IMR-90 (cell line): ENCODE data around the gene PLCB2. TPM values are rescaled to one million over a fixed set of nuclear protein-coding genes. Genes with fewer than 3 reads are reported as not detected.

Experiments
- ATAC-seq: fragments of 200-7000 bp; cut with Tn5 transposase; 2 replicates; pipeline ENCODE4 v1.9.1; 2020; ENCODE audit warnings: low read depth, mild to moderate bottlenecking, moderate library complexity
- BruUV-seq: library from RNA; stranded (reverse); fragments of 400-500 nt; replicated peaks from 2 replicates; lab custom pipeline; 2021; lab: Mats Ljungman, UMichigan
- CTCF ChIA-PET: fragments of 300-600 bp; formaldehyde crosslinking; extraction: SDS; loops from one replicate; lab custom pipeline; 2021; ENCODE audit warnings: antibody characterized with exemption; lab: Yijun Ruan, JAX
- POLR2A ChIA-PET: fragments of 300-600 bp; sonication (Branson Sonifier 250); formaldehyde crosslinking; loops from one replicate; lab custom pipeline; 2022; ENCODE audit warnings: antibody characterized with exemption; ENCODE audit not compliant: unreplicated experiment; lab: Charles Lee
- DNase-seq: peaks from one replicate; pipeline ENCODE4 v3.0.0; 2013
- H2AFZ ChIP-seq: replicated peaks from 2 replicates; pipeline ENCODE3; 2013; ENCODE audit warnings: low read length, mild to moderate bottlenecking; ENCODE audit not compliant: poor library complexity
- H2AK5ac ChIP-seq: 2 replicates; pipeline ENCODE4 v1.6.1; 2013; ENCODE audit warnings: low read depth, low read length, inconsistent platforms
- H2AK9ac ChIP-seq: replicated peaks from 2 replicates; pipeline ENCODE3; 2013; ENCODE audit warnings: mild to moderate bottlenecking, low read depth, low read length, moderate library complexity; ENCODE audit not compliant: poor library complexity
- H2BK120ac ChIP-seq: 2 replicates; pipeline ENCODE4 v1.6.1; 2013; ENCODE audit warnings: low read depth, low read length, inconsistent platforms
- H2BK15ac ChIP-seq: 3 replicates; pipeline ENCODE4 v1.6.1; 2013; ENCODE audit warnings: low read depth, low read length, inconsistent platforms
- H2BK20ac ChIP-seq: 2 replicates; pipeline ENCODE4 v1.6.1; 2013; ENCODE audit warnings: low read depth, mild to moderate bottlenecking, inconsistent platforms, low read length, moderate library complexity
- H2BK5ac ChIP-seq: 2 replicates; pipeline ENCODE4 v1.6.1; 2013; ENCODE audit warnings: mild to moderate bottlenecking, low read depth, low read length, inconsistent platforms; ENCODE audit not compliant: poor library complexity, severe bottlenecking
- H3K14ac ChIP-seq: replicated peaks from 2 replicates; pipeline ENCODE4 v1.6.1; 2013; ENCODE audit warnings: low read depth, low read length, inconsistent platforms
- H3K18ac ChIP-seq: 2 replicates; pipeline ENCODE4 v1.6.1; 2013; ENCODE audit warnings: low read depth, low read length, control low read depth
- H3K23ac ChIP-seq: 2 replicates; pipeline ENCODE4 v1.6.1; 2013; ENCODE audit warnings: low read depth, low read length, inconsistent platforms
- H3K27ac ChIP-seq: 2 replicates; pipeline ENCODE4 v1.5.1; 2013; ENCODE audit warnings: mild to moderate bottlenecking, control low read depth, low read length; ENCODE audit not compliant: insufficient read depth
- H3K27me3 ChIP-seq: 2 replicates; pipeline ENCODE4 v1.6.1; 2013; ENCODE audit warnings: low read length; ENCODE audit not compliant: control insufficient read depth, insufficient read depth
- H3K36me3 ChIP-seq: 2 replicates; pipeline ENCODE4 v1.6.1; 2013; ENCODE audit warnings: low read length, mixed read lengths; ENCODE audit not compliant: control insufficient read depth, insufficient read depth
- H3K4ac ChIP-seq: 2 replicates; pipeline ENCODE4 v1.6.1; 2013; ENCODE audit warnings: low read depth, low read length, inconsistent platforms
- H3K4me1 ChIP-seq: 2 replicates; pipeline ENCODE4 v1.6.1; 2013; ENCODE audit warnings: low read length, mixed read lengths; ENCODE audit not compliant: control insufficient read depth, insufficient read depth
- H3K4me2 ChIP-seq: 2 replicates; pipeline ENCODE4 v1.6.1; 2013; ENCODE audit warnings: low read depth, mild to moderate bottlenecking, control low read depth, low read length, moderate library complexity
- H3K4me3 ChIP-seq: 2 replicates; pipeline ENCODE4 v1.5.1; 2013; ENCODE audit warnings: low read depth, mild to moderate bottlenecking, control low read depth, low read length, moderate library complexity; ENCODE audit not compliant: insufficient read depth
- H3K56ac ChIP-seq: 2 replicates; pipeline ENCODE4 v1.6.1; 2013; ENCODE audit warnings: low read length, inconsistent platforms; ENCODE audit not compliant: insufficient read depth; ENCODE audit errors: extremely low read depth
- H3K79me1 ChIP-seq, 2 experiments: 2 replicates each; pipeline ENCODE4 v1.6.1; 2013; ENCODE audit warnings: low read length in 2 of 2, inconsistent platforms in 1 of 2, low read depth in 1 of 2
- H3K9ac ChIP-seq: 2 replicates; pipeline ENCODE4 v1.6.1; 2013; ENCODE audit warnings: low read depth, low read length, control low read depth
- H3K9me1 ChIP-seq: 2 replicates; pipeline ENCODE4 v1.6.1; 2013; ENCODE audit warnings: low read length, inconsistent platforms; ENCODE audit not compliant: insufficient read depth
- H3K9me3 ChIP-seq: 2 replicates; pipeline ENCODE4 v1.6.1; 2013; ENCODE audit warnings: low read length; ENCODE audit not compliant: control insufficient read depth, insufficient read depth
- H4K20me1 ChIP-seq: 2 replicates; pipeline ENCODE4 v1.6.1; 2013; ENCODE audit warnings: low read length, inconsistent platforms; ENCODE audit not compliant: insufficient read depth
- H4K5ac ChIP-seq: 2 replicates; pipeline ENCODE4 v1.6.1; 2013; ENCODE audit warnings: mild to moderate bottlenecking, low read depth, low read length, control low read depth
- H4K8ac ChIP-seq, 2 experiments: 2 replicates each; pipeline ENCODE4 v1.6.1; 2013; ENCODE audit warnings: low read depth in 2 of 2, low read length in 2 of 2, control low read depth in 1 of 2, inconsistent platforms in 1 of 2
- H4K91ac ChIP-seq: 2 replicates; pipeline ENCODE4 v1.6.1; 2013; ENCODE audit warnings: low read depth, low read length, inconsistent platforms; ENCODE audit not compliant: insufficient read depth
- BHLHE40 ChIP-seq: fragments of 150-350 bp; IDR thresholded peaks from 2 replicates; pipeline ENCODE4 v1.6.1; 2016; ENCODE audit warnings: mild to moderate bottlenecking, low read depth, low read length
- CEBPB ChIP-seq: IDR thresholded peaks from 2 replicates; pipeline ENCODE4 v1.6.1; 2012; ENCODE audit warnings: low read depth, low read length, improper control_type of control experiment
- CHD1 ChIP-seq: IDR thresholded peaks from 2 replicates; pipeline ENCODE4 v1.6.1; 2012; ENCODE audit warnings: low read depth, low read length, improper control_type of control experiment
- FOS ChIP-seq: fragments of 150-350 bp; IDR thresholded peaks from 2 replicates; pipeline ENCODE4 v1.6.1; 2016; ENCODE audit warnings: low read depth, low read length
- MAFK ChIP-seq: IDR thresholded peaks from 2 replicates; pipeline ENCODE4 v1.6.1; 2012; ENCODE audit warnings: low read depth, low read length, improper control_type of control experiment
- MAZ ChIP-seq: IDR thresholded peaks from 2 replicates; pipeline ENCODE4 v1.6.1; 2012; ENCODE audit warnings: low read depth, mild to moderate bottlenecking, low read length, improper control_type of control experiment, moderate library complexity, borderline replicate concordance
- MXI1 ChIP-seq: IDR thresholded peaks from 2 replicates; pipeline ENCODE4 v1.6.1; 2012; ENCODE audit warnings: low read depth, mild to moderate bottlenecking, low read length, moderate library complexity, borderline replicate concordance
- NFE2L2 ChIP-seq: fragments of 150-350 bp; IDR thresholded peaks from 2 replicates; pipeline ENCODE4 v1.6.1; 2016; ENCODE audit warnings: low read depth, mild to moderate bottlenecking, low read length
- POLR2A ChIP-seq: IDR thresholded peaks from 2 replicates; pipeline ENCODE4 v1.6.1; 2012; ENCODE audit warnings: mild to moderate bottlenecking, low read depth, low read length
- RAD21 ChIP-seq: IDR thresholded peaks from 2 replicates; pipeline ENCODE4 v1.6.1; 2012; ENCODE audit warnings: low read length, improper control_type of control experiment
- RCOR1 ChIP-seq: IDR thresholded peaks from 2 replicates; pipeline ENCODE4 v1.6.1; 2012; ENCODE audit warnings: mild to moderate bottlenecking, low read length, improper control_type of control experiment; ENCODE audit not compliant: insufficient replicate concordance
- RFX5 ChIP-seq: IDR thresholded peaks from 2 replicates; pipeline ENCODE4 v1.8.0; 2012; ENCODE audit warnings: low read depth, mild to moderate bottlenecking, low read length, moderate library complexity
- SMC3 ChIP-seq: fragments of 150-350 bp; IDR thresholded peaks from 2 replicates; pipeline ENCODE4 v1.6.1; 2016; ENCODE audit warnings: low read depth, mild to moderate bottlenecking, antibody characterized with exemption, low read length, moderate library complexity
- WGBS, 2 experiments: methylation state at CpG; one replicate each; pipeline versions ENCODE4 v1.1.5 to v1.1.7; 2013; ENCODE audit warnings: missing lambda C conversion rate in 2 of 2; ENCODE audit not compliant: insufficient read length in 1 of 2; ENCODE audit errors: extremely low coverage in 2 of 2; 5-methylcytosine and 5-hydroxymethylcytosine counted together
- dilution Hi-C: fragments of 300-500 bp; cut with HindIII; formaldehyde crosslinking; loops from one replicate; pipeline ENCODE4 v1.14.3; 2018; ENCODE audit warnings: low sequenced_read_pairs; ENCODE audit not compliant: unreplicated experiment
- in situ Hi-C: fragments of 300-500 bp; cut with MboI; formaldehyde crosslinking; loops from 3 replicates; pipeline ENCODE4 v1.14.3; 2019; ENCODE audit warnings: low sequenced_read_pairs, inconsistent platforms, mixed read lengths
- intact Hi-C: fragments of 100-400 bp; cut with micrococcal nuclease; formaldehyde crosslinking; loops from 2 replicates; pipeline ENCODE4 v1.10.0; 2022
- polyA plus RNA-seq, 3 experiments: library from polyadenylated mRNA; depleted of rRNA; stranded (reverse); fragments of >200 nt; gene quantifications; 2 replicates each; pipeline ENCODE4 v1.2.3, GENCODE V29; 2012; ENCODE audit warnings: low replicate concordance in 1 of 3
- total RNA-seq: library from RNA; depleted of rRNA; stranded (reverse); fragments of >200 nt; gene quantifications from 2 replicates; pipeline ENCODE4 v1.2.3, GENCODE V29; 2012
- TF ChIP-seq, protein P1 (sequence below): conservative IDR thresholded peaks from 2 replicates; pipeline ENCODE4 v1.5.1; 2012; ENCODE audit warnings: mild to moderate bottlenecking, low read depth, low read length, improper control_type of control experiment
- TF ChIP-seq, protein P2 (sequence below): fragments of 150-350 bp; IDR thresholded peaks from 2 replicates; pipeline ENCODE4 v1.6.1; 2017; ENCODE audit warnings: mild to moderate bottlenecking, antibody characterized with exemption, low read length, low read depth
- TF ChIP-seq, protein P3 (sequence below): fragments of 150-350 bp; IDR thresholded peaks from 2 replicates; pipeline ENCODE4 v1.6.1; 2016; ENCODE audit warnings: low read depth, mild to moderate bottlenecking, low read length, moderate library complexity, borderline replicate concordance

Gene PLCB2
- total and polyA plus RNA-seq, 2 of the 4 experiments (the other 2 are of a cell fraction): 0.18 to 1.4 TPM

DNA sequence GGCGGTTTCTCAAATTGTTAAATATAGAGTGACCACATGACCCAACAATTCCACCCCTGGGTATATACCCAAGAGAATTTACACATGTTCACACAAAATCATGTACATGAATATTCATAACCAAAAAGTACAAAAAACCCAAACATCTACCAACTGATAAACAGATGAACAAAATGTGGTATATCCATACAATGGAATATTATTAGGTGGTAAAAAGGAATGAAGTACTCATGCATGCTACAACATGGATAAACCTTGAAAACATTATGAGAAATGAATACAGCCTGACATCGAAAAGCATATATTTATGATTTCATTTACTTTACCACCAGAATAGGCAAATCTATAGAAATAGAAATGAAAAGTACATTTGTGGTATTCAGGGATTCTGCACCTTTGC lies 7.4 kb downstream of the PLCB2 start:
- Histone ChIP-seq H3K4ac (no peak overlapping the region), H3K9me3 (peaks cover 8% of the 10 kb centered on the region), H3K23ac (no peak overlapping the region), H3K79me1 (no peaks in the 10 kb centered on the region), H3K27ac (no peak overlapping the region), H3K18ac (no peak overlapping the region), H3K4me1 (no peaks in the 10 kb centered on the region), H3K36me3 (no peaks in the 10 kb centered on the region), H3K9me1 (no peaks in the 10 kb centered on the region), H4K5ac (no peak overlapping the region), H3K27me3 (peaks cover 67% of the 10 kb centered on the region), H4K8ac (no peak overlapping the region), H2AK9ac (no peak overlapping the region), H3K14ac (no peak overlapping the region), H2BK120ac (no peak overlapping the region), H4K91ac (no peak overlapping the region), H4K20me1 (no peaks in the 10 kb centered on the region), H3K9ac (no peak overlapping the region), H2BK15ac (no peak overlapping the region), H2AK5ac (no peak overlapping the region), H2BK20ac (no peak overlapping the region), H3K4me2 (no peak overlapping the region), H3K56ac (no peak overlapping the region), H3K4me3 (no peak overlapping the region), H2BK5ac (no peak overlapping the region), H2AFZ (no peak overlapping the region)
- ChIA-PET CTCF (no interaction called here), POLR2A (interaction anchor here (0.7 kb wide), 1 partner anchor 10 kb away, joined by 7 read pairs; no protein-coding TSS in a partner anchor)
- WGBS, 2 experiments: no CpG with 5 or more reads among the region's 2 CpGs
- ATAC-seq (no peak), DNase-seq (no peak)
- intact Hi-C loops (no loop called here), dilution Hi-C loops (no loop called here), in situ Hi-C loops (no loop called here)
- no TSS peak for BruUV-seq
- no peak for TF ChIP-seq FOS
- no peak for TF ChIP-seq RFX5
- TF ChIP-seq MAFK: no peak
- no peak for TF ChIP-seq CEBPB
- TF ChIP-seq MAZ: no peak
- TF ChIP-seq, protein P1, sequence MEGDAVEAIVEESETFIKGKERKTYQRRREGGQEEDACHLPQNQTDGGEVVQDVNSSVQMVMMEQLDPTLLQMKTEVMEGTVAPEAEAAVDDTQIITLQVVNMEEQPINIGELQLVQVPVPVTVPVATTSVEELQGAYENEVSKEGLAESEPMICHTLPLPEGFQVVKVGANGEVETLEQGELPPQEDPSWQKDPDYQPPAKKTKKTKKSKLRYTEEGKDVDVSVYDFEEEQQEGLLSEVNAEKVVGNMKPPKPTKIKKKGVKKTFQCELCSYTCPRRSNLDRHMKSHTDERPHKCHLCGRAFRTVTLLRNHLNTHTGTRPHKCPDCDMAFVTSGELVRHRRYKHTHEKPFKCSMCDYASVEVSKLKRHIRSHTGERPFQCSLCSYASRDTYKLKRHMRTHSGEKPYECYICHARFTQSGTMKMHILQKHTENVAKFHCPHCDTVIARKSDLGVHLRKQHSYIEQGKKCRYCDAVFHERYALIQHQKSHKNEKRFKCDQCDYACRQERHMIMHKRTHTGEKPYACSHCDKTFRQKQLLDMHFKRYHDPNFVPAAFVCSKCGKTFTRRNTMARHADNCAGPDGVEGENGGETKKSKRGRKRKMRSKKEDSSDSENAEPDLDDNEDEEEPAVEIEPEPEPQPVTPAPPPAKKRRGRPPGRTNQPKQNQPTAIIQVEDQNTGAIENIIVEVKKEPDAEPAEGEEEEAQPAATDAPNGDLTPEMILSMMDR: no peak
- TF ChIP-seq, protein P2, sequence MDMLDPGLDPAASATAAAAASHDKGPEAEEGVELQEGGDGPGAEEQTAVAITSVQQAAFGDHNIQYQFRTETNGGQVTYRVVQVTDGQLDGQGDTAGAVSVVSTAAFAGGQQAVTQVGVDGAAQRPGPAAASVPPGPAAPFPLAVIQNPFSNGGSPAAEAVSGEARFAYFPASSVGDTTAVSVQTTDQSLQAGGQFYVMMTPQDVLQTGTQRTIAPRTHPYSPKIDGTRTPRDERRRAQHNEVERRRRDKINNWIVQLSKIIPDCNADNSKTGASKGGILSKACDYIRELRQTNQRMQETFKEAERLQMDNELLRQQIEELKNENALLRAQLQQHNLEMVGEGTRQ: no peak
- no peak for TF ChIP-seq RCOR1
- TF ChIP-seq RAD21: no peak
- TF ChIP-seq BHLHE40: no peak
- TF ChIP-seq MXI1: no peak
- TF ChIP-seq, protein P3, sequence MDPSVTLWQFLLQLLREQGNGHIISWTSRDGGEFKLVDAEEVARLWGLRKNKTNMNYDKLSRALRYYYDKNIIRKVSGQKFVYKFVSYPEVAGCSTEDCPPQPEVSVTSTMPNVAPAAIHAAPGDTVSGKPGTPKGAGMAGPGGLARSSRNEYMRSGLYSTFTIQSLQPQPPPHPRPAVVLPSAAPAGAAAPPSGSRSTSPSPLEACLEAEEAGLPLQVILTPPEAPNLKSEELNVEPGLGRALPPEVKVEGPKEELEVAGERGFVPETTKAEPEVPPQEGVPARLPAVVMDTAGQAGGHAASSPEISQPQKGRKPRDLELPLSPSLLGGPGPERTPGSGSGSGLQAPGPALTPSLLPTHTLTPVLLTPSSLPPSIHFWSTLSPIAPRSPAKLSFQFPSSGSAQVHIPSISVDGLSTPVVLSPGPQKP: no peak
- no peak for TF ChIP-seq SMC3
- TF ChIP-seq NFE2L2: no peak
- no peak for TF ChIP-seq CHD1
- TF ChIP-seq POLR2A: no peak
